HepG2 (cell line): ENCODE data around the gene PDZD4. TPM values are rescaled to one million over a fixed set of nuclear protein-coding genes. Genes with fewer than 3 reads are reported as not detected.

Source experiments
- ARNT ChIP-seq: fragments of 450-650 bp; IDR thresholded peaks from 2 replicates; pipeline ENCODE4 v1.6.1; 2017
- ARNT2 ChIP-seq: sonication (generic); formaldehyde crosslinking; IDR thresholded peaks from 2 replicates; pipeline ENCODE4 v1.8.0; 2022; ENCODE audit warnings: mild to moderate bottlenecking, low read depth, missing genetic modification reagents, moderate library complexity
- BRCA1 ChIP-seq: sonication (generic); formaldehyde crosslinking; IDR thresholded peaks from 2 replicates; pipeline ENCODE4 v1.4.0; 2020; ENCODE audit warnings: missing genetic modification reagents
- DMTF1 ChIP-seq: sonication (generic); formaldehyde crosslinking; IDR thresholded peaks from 2 replicates; pipeline ENCODE4 v1.4.0; 2020; ENCODE audit warnings: mild to moderate bottlenecking, missing genetic modification reagents
- FOXK2 ChIP-seq: fragments of 450-650 bp; IDR thresholded peaks from 2 replicates; pipeline ENCODE4 v1.6.1; 2016
- HIVEP1 ChIP-seq: sonication (generic); formaldehyde crosslinking; IDR thresholded peaks from 2 replicates; pipeline ENCODE4 v1.4.0; 2020; ENCODE audit warnings: mild to moderate bottlenecking, missing genetic modification reagents
- IKZF4 ChIP-seq: sonication (generic); formaldehyde crosslinking; IDR thresholded peaks from 2 replicates; pipeline ENCODE4 v1.5.1; 2020; ENCODE audit warnings: borderline replicate concordance, mild to moderate bottlenecking, low read depth, missing genetic modification reagents; ENCODE audit errors: not compliant biosample characterization
- KDM5B ChIP-seq: sonication (generic); formaldehyde crosslinking; IDR thresholded peaks from 2 replicates; pipeline ENCODE4 v1.4.0; 2020; ENCODE audit warnings: missing genetic modification reagents, mild to moderate bottlenecking, borderline replicate concordance
- MAFK ChIP-seq, 2 experiments: IDR thresholded peaks in 1 of 2; conservative IDR thresholded peaks in 1 of 2; 2 replicates each; pipeline ENCODE4 v1.6.1; 2011; ENCODE audit warnings: improper control_type of control experiment in 2 of 2, low read length in 2 of 2
- MYC ChIP-seq: sonication (generic); formaldehyde crosslinking; IDR thresholded peaks from 2 replicates; pipeline ENCODE4 v1.9.0; 2021; ENCODE audit warnings: missing genetic modification reagents, borderline replicate concordance
- NAIF1 ChIP-seq: sonication (generic); formaldehyde crosslinking; IDR thresholded peaks from 2 replicates; pipeline ENCODE4 v1.5.0; 2020; ENCODE audit warnings: mild to moderate bottlenecking, missing genetic modification reagents, borderline replicate concordance
- NFE2L2 ChIP-seq: fragments of 150-350 bp; IDR thresholded peaks from 2 replicates; pipeline ENCODE4 v1.6.1; 2014; ENCODE audit warnings: low read length
- NONO ChIP-seq, 2 experiments: fragments of 450-650 bp in 1 of 2; sonication (generic) in 1 of 2; formaldehyde crosslinking in 1 of 2; IDR thresholded peaks in 1 of 2; conservative IDR thresholded peaks in 1 of 2; 2 replicates each; pipeline versions ENCODE4 v1.6.1 to v1.8.0; 2017 to 2022; ENCODE audit warnings: mild to moderate bottlenecking in 1 of 2, missing genetic modification reagents in 1 of 2, moderate library complexity in 1 of 2
- PAWR ChIP-seq: sonication (generic); formaldehyde crosslinking; IDR thresholded peaks from 2 replicates; pipeline ENCODE4 v1.4.0; 2020; ENCODE audit warnings: missing genetic modification reagents, mild to moderate bottlenecking, borderline replicate concordance
- SMYD3 ChIP-seq: sonication (generic); formaldehyde crosslinking; IDR thresholded peaks from 2 replicates; pipeline ENCODE4 v1.8.1; 2023; ENCODE audit warnings: mild to moderate bottlenecking, missing genetic modification reagents
- SP5 ChIP-seq: IDR thresholded peaks from 2 replicates; pipeline ENCODE4 v1.6.1; 2016; ENCODE audit warnings: low read depth, borderline replicate concordance
- ZBTB7A ChIP-seq: sonication (generic); formaldehyde crosslinking; IDR thresholded peaks from 2 replicates; pipeline ENCODE4 v1.8.0; 2022; ENCODE audit warnings: mild to moderate bottlenecking, missing genetic modification reagents
- ZFY ChIP-seq: sonication (generic); formaldehyde crosslinking; IDR thresholded peaks from 2 replicates; pipeline ENCODE4 v1.4.0; 2020; ENCODE audit warnings: missing genetic modification reagents
- ZNF18 ChIP-seq: sonication (generic); formaldehyde crosslinking; IDR thresholded peaks from 2 replicates; pipeline ENCODE4 v1.8.0; 2022; ENCODE audit warnings: mild to moderate bottlenecking, missing genetic modification reagents; ENCODE audit not compliant: insufficient replicate concordance
- ZNF414 ChIP-seq: sonication (generic); formaldehyde crosslinking; IDR thresholded peaks from 2 replicates; pipeline ENCODE4 v1.5.0; 2020; ENCODE audit warnings: missing genetic modification reagents
- ZNF530 ChIP-seq: sonication (generic); formaldehyde crosslinking; IDR thresholded peaks from 2 replicates; pipeline ENCODE4 v1.5.0; 2020; ENCODE audit warnings: low read depth, mild to moderate bottlenecking, missing genetic modification reagents
- ZNF614 ChIP-seq: IDR thresholded peaks from 2 replicates; pipeline ENCODE4 v1.6.1; 2018; ENCODE audit warnings: missing biosample characterization, missing genetic modification reagents, inconsistent platforms, borderline replicate concordance
- ZNF672 ChIP-seq: sonication (generic); formaldehyde crosslinking; IDR thresholded peaks from 2 replicates; pipeline ENCODE4 v1.8.1; 2022; ENCODE audit warnings: missing genetic modification reagents
- ZUFSP ChIP-seq: sonication (generic); formaldehyde crosslinking; IDR thresholded peaks from 2 replicates; pipeline ENCODE4 v1.9.0; 2021; ENCODE audit warnings: missing genetic modification reagents, mild to moderate bottlenecking, borderline replicate concordance
- ZZZ3 ChIP-seq: sonication (generic); formaldehyde crosslinking; IDR thresholded peaks from 2 replicates; pipeline ENCODE4 v1.4.0; 2020; ENCODE audit warnings: missing genetic modification reagents, mild to moderate bottlenecking, borderline replicate concordance
- polyA plus RNA-seq, 8 experiments: library from polyadenylated mRNA; depleted of rRNA in 3 of 8; stranded (reverse) in 7 of 8; unstranded in 1 of 8; fragments of >200 nt; fragmentation: Illumina TruSeq in 4 of 8; extraction: Trizol in 4 of 8; gene quantifications; 2 replicates each; pipeline versions ENCODE4 v1.2.1 to v1.2.3, GENCODE V29; 2011 to 2016; ENCODE audit warnings: low read depth in 4 of 8, missing spikeins in 1 of 8, mixed read lengths in 1 of 8; ENCODE audit not compliant: insufficient read depth in 1 of 8
- total RNA-seq, 5 experiments: library from RNA; depleted of rRNA; stranded (reverse); fragments of >200 nt; fragmentation: Illumina TruSeq; extraction: Trizol; gene quantifications; 2 replicates each; pipeline ENCODE4 v1.2.3, GENCODE V29; 2016; ENCODE audit warnings: low read depth in 1 of 5

Gene PDZD4
- total and polyA plus RNA-seq, 2 of the 13 experiments (the other 11 are each of a cell fraction or from before 2014, with no cell fraction given): not detected

- TF ChIP-seq ZUFSP (no peak), ZNF414 (no peak), ZFY (CRISPR knock-in tag) (peak; percentile 77), NFE2L2 (no peak), ZZZ3 (no peak), HIVEP1 (CRISPR knock-in tag) (0 out of 2 replicates have a peak, but pooled peaks have one; percentile 20), MYC (CRISPR knock-in tag) (peak; percentile 49), ZBTB7A (CRISPR knock-in tag) (no peak), ZNF614 (no peak), SMYD3 (CRISPR knock-in tag) (no peak), FOXK2 (no peak), ZNF672 (no peak), MAFK (conservative IDR thresholded peaks at IDR 0.05 in 1 of 2, IDR thresholded peaks at IDR 0.05 in 1 of 2; ENCODE audit: low read length in 2 of 2) (no peak), NONO (IDR thresholded peaks at IDR 0.05) (no peak), NONO (CRISPR knock-in tag; conservative IDR thresholded peaks at IDR 0.05) (0 out of 2 replicates have a peak, but pooled peaks have one; percentile 25), ZNF530 (CRISPR knock-in tag) (no peak), ARNT (no peak), SP5 (CRISPR knock-in tag) (no peak), DMTF1 (CRISPR knock-in tag) (no peak), ZNF18 (CRISPR knock-in tag) (no peak), IKZF4 (CRISPR knock-in tag) (no peak), KDM5B (CRISPR knock-in tag) (0 out of 2 replicates have a peak, but pooled peaks have one; percentile 0), BRCA1 (no peak), NAIF1 (CRISPR knock-in tag) (no peak), PAWR (CRISPR knock-in tag) (no peak), ARNT2 (no peak)
Observed at GRCh38 chrX:153763298-153763932, 66.9 kb downstream of the PDZD4 start (continued).
